ENCODE data around the gene DOCK6.

GRCh38 chr19:11187441-11187840, 74.9 kb downstream of the DOCK6 start:
- TF ChIP-seq TAF1 (IDR thresholded peaks at IDR 0.05; ENCODE audit: borderline replicate concordance, insufficient read depth, low read length) (no peak), POLR2AphosphoS5 (IDR thresholded peaks at IDR 0.05; ENCODE audit: low read depth, low read length) (no peak), SIN3A (IDR thresholded peaks at IDR 0.05; ENCODE audit: borderline replicate concordance, insufficient read depth, low read length) (no peak), REST (IDR thresholded peaks at IDR 0.05; ENCODE audit: insufficient read depth in 1 of 2, low read depth in 2 of 2, low read length in 2 of 2) (no peak), FOXP2 (optimal IDR thresholded peaks at IDR 0.05; ENCODE audit: borderline replicate concordance, extremely low read depth, extremely low read length, insufficient read depth) (no peak)
